Astrocyte (in vitro differentiated cells and primary cell): Measurements from ENCODE around the gene ST8SIA6. TPM values are rescaled to one million over a fixed set of nuclear protein-coding genes. Genes with fewer than 3 reads are reported as not detected.

ENCODE experiments used
- DNase-seq: peaks from one replicate; pipeline ENCODE4 v3.0.0-alpha.2; 2010; ENCODE audit warnings: low read depth
- FAIRE-seq: peaks from 2 replicates; lab custom pipeline; 2011; peaks lifted over from hg19 to GRCh38; lab: Jason Lieb, UNC
- H2AFZ ChIP-seq: 2 replicates; pipeline ENCODE4 v1.6.0; 2012; ENCODE audit warnings: low read depth, low read length, inconsistent platforms
- H3K27ac ChIP-seq: 2 replicates; pipeline ENCODE4 v1.5.1; 2011; ENCODE audit warnings: low read depth, low read length, inconsistent platforms
- H3K27me3 ChIP-seq: 2 replicates; pipeline ENCODE4 v1.6.0; 2011; ENCODE audit warnings: low read length, inconsistent platforms; ENCODE audit not compliant: insufficient read depth
- H3K36me3 ChIP-seq: 2 replicates; pipeline ENCODE4 v1.5.1; 2011; ENCODE audit warnings: low read length, inconsistent platforms; ENCODE audit not compliant: insufficient read depth
- H3K4me1 ChIP-seq: 2 replicates; pipeline ENCODE4 v1.5.1; 2011; ENCODE audit warnings: low read length, inconsistent platforms; ENCODE audit not compliant: insufficient read depth
- H3K4me2 ChIP-seq: 2 replicates; pipeline ENCODE4 v1.6.0; 2012; ENCODE audit warnings: low read length, inconsistent platforms
- H3K4me3 ChIP-seq: 2 replicates; pipeline ENCODE4 v1.5.1; 2011; ENCODE audit warnings: low read depth, mild to moderate bottlenecking, low read length, inconsistent platforms; ENCODE audit not compliant: insufficient read depth
- H3K79me2 ChIP-seq: 2 replicates; pipeline ENCODE4 v1.6.0; 2012; ENCODE audit warnings: mild to moderate bottlenecking, low read length, inconsistent platforms; ENCODE audit not compliant: insufficient read depth
- H3K9ac ChIP-seq: 2 replicates; pipeline ENCODE4 v1.6.0; 2012; ENCODE audit warnings: mild to moderate bottlenecking, low read length, inconsistent platforms
- H3K9me3 ChIP-seq: 2 replicates; pipeline ENCODE4 v1.5.1; 2012; ENCODE audit warnings: low read depth, mild to moderate bottlenecking, low read length, inconsistent platforms; ENCODE audit not compliant: insufficient read depth
- H4K20me1 ChIP-seq: 2 replicates; pipeline ENCODE4 v1.6.0; 2012; ENCODE audit warnings: low read length, inconsistent platforms; ENCODE audit not compliant: insufficient read depth
- H3K27ac Mint-ChIP-seq: one replicate; pipeline ENCODE4 v1.8.0; 2021; ENCODE audit warnings: mild to moderate bottlenecking, mixed read lengths; ENCODE audit not compliant: unreplicated experiment
- H3K27me3 Mint-ChIP-seq: one replicate; pipeline ENCODE4 v1.8.0; 2021; ENCODE audit warnings: low read depth, mixed read lengths; ENCODE audit not compliant: unreplicated experiment
- H3K36me3 Mint-ChIP-seq: one replicate; pipeline ENCODE4 v1.8.0; 2021; ENCODE audit warnings: low read depth, mixed read lengths; ENCODE audit not compliant: unreplicated experiment
- H3K4me1 Mint-ChIP-seq: one replicate; pipeline ENCODE4 v1.8.0; 2021; ENCODE audit warnings: low read depth, mixed read lengths; ENCODE audit not compliant: unreplicated experiment
- H3K4me3 Mint-ChIP-seq: one replicate; pipeline ENCODE4 v1.8.0; 2021; ENCODE audit warnings: mild to moderate bottlenecking, moderate library complexity, mixed read lengths; ENCODE audit not compliant: unreplicated experiment
- H3K9me3 Mint-ChIP-seq: one replicate; pipeline ENCODE4 v1.8.0; 2021; ENCODE audit warnings: mild to moderate bottlenecking, mixed read lengths; ENCODE audit not compliant: unreplicated experiment
- EZH2 ChIP-seq: IDR thresholded peaks from 2 replicates; pipeline ENCODE4 v1.6.1; 2012; ENCODE audit warnings: mild to moderate bottlenecking, low read length, inconsistent platforms; ENCODE audit not compliant: insufficient read depth
- total RNA-seq: library from RNA; stranded (reverse); gene quantifications from 2 replicates; pipeline ENCODE4 v1.2.1, GENCODE V29; 2021
- TF ChIP-seq, protein P1 (sequence below): IDR thresholded peaks from 2 replicates; pipeline ENCODE4 v1.5.1; 2011; ENCODE audit warnings: low read depth, mild to moderate bottlenecking, inconsistent platforms, low read length, moderate library complexity; ENCODE audit not compliant: insufficient read depth

The ST8SIA6 gene
- total RNA-seq, 1 donor from 2014 or later = not detected

DNA sequence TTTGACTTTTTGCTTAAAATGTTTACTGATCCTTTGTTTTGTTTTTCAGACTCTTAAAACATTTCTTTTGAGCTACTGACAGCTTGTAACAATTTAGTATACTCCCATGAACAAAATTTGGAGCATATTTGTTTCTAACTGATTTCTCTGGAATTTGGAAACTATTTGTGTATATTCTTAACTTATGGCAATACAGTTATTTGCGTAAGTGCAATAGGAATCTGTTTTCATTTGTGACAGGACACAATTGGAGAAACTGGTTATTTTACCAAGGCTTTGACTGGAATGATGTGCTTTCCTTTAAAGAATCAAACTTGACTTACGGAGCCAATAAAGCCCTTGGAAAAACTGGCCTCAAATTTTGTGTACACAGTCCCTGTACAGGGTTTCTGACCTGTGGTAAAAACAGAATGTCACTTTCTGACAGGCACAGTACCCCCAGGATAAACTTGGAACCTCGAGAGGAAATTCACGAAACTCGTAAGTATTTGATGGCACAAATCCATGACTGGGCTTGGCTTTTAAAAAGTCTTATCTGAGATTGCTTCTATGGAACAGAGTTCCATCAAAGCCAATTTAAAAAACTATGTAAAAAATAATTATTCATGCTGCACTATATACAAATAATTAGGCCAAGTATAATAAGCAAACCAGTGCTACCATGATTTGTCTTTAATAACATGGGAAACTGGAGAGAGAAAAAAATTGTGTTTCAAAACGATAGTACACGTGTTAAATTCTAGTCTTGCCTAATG lies 70.4 kb downstream of the ST8SIA6 start:
- Mint-ChIP-seq H3K9me3 (no peaks in the 10 kb centered on the region), H3K27me3 (peaks cover 3% of the 10 kb centered on the region), H3K4me1 (no peaks in the 10 kb centered on the region), H3K27ac (no peak overlapping the region), H3K36me3 (no peaks in the 10 kb centered on the region), H3K4me3 (no peak overlapping the region)
- Histone ChIP-seq H3K27ac (no peak overlapping the region), H3K36me3 (no peaks in the 10 kb centered on the region), H4K20me1 (no peaks in the 10 kb centered on the region), H3K79me2 (no peaks in the 10 kb centered on the region), H3K27me3 (no peaks in the 10 kb centered on the region), H3K4me2 (no peak overlapping the region), H2AFZ (no peak overlapping the region), H3K4me1 (no peaks in the 10 kb centered on the region), H3K9me3 (no peaks in the 10 kb centered on the region), H3K9ac (no peak overlapping the region), H3K4me3 (no peak overlapping the region)
- FAIRE-seq (no peak), DNase-seq (no peak)
- no peak for TF ChIP-seq EZH2

DNA sequence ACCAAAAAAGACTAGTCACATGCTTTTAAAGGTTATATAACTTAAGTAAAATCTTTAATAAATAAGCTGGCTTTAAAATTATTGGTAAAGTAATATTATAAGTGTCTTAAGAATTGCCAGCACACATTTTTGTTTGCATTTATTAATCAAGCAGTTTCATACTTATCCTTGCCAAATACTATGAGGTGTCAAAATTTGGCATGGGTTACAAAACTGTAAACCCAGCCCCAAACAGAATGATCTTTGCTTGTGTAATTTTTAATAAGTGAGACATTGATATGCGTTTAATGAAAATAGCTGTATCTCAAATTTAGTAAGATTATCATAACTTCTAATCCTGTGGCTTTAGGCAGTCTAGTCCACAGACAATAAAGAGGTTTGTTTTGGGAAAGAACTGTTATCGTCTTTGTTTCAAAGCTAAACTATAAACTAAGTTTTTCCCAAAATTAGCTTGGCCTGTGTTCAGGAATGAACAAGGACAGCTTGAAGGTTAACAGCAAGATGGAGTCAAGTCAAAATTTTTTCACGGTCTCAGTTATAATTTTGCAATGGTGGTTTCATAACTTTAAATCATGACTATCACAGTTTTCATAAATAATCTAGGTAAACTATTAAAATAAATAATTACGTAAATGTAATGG lies 72.8 kb downstream of the ST8SIA6 start:
- FAIRE-seq = no peak
- no peaks in the 10 kb centered on the region for H3K36me3 Mint-ChIP-seq

DNA sequence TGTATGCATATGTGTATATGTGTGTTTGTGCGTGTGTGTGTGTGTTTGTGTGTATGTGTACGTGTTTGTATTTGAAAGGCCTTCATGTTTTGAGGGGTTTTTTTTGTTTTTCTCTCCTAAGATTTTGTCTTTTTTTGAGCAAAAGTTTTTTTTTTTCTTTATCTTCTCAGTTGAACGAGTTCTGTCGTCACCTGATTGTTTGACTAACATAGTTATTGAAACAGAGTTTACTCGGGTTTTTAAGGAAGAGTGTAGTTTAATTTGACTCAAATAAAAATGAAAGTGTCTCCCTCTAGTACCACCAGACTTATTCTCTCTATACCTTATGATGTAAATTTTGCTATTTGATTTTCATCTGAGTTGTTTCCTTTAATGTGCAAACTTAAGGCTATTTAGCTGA lies 73.5 kb downstream of the ST8SIA6 start:
- Mint-ChIP-seq H3K4me3 (no peak overlapping the region), H3K27ac (no peak overlapping the region)

More for the DNA sequence above, 72.8 kb downstream of the ST8SIA6 start:
- DNase-seq = no peak
- no peaks in the 10 kb centered on the region for H3K9me3 Mint-ChIP-seq
- H3K4me3 ChIP-seq = no peak overlapping the region
- no peak overlapping the region for H3K4me3 Mint-ChIP-seq
- H2AFZ ChIP-seq = no peak overlapping the region
- no peaks in the 10 kb centered on the region for H3K4me1 Mint-ChIP-seq
- TF ChIP-seq, protein P1, sequence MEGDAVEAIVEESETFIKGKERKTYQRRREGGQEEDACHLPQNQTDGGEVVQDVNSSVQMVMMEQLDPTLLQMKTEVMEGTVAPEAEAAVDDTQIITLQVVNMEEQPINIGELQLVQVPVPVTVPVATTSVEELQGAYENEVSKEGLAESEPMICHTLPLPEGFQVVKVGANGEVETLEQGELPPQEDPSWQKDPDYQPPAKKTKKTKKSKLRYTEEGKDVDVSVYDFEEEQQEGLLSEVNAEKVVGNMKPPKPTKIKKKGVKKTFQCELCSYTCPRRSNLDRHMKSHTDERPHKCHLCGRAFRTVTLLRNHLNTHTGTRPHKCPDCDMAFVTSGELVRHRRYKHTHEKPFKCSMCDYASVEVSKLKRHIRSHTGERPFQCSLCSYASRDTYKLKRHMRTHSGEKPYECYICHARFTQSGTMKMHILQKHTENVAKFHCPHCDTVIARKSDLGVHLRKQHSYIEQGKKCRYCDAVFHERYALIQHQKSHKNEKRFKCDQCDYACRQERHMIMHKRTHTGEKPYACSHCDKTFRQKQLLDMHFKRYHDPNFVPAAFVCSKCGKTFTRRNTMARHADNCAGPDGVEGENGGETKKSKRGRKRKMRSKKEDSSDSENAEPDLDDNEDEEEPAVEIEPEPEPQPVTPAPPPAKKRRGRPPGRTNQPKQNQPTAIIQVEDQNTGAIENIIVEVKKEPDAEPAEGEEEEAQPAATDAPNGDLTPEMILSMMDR = no peak
- TF ChIP-seq EZH2 = no peak
- no peak overlapping the region for H3K27ac ChIP-seq
- H3K4me1 ChIP-seq = no peaks in the 10 kb centered on the region
- H3K36me3 ChIP-seq = no peaks in the 10 kb centered on the region
- H3K27ac Mint-ChIP-seq = no peak overlapping the region
- H3K27me3 ChIP-seq = no peaks in the 10 kb centered on the region
- no peak overlapping the region for H3K9ac ChIP-seq
- no peaks in the 10 kb centered on the region for H4K20me1 ChIP-seq
- no peak overlapping the region for H3K4me2 ChIP-seq
- H3K9me3 ChIP-seq = no peaks in the 10 kb centered on the region
- H3K79me2 ChIP-seq = no peaks in the 10 kb centered on the region
- H3K27me3 Mint-ChIP-seq = peaks cover 3% of the 10 kb centered on the region

More for the DNA sequence above, 73.5 kb downstream of the ST8SIA6 start:
- no peak overlapping the region for H3K27ac ChIP-seq
- H3K36me3 ChIP-seq = no peaks in the 10 kb centered on the region
- H3K27me3 ChIP-seq = no peaks in the 10 kb centered on the region
- no peaks in the 10 kb centered on the region for H3K79me2 ChIP-seq
- no peaks in the 10 kb centered on the region for H4K20me1 ChIP-seq
- TF ChIP-seq, protein P1 = no peak
- no peak for TF ChIP-seq EZH2
- H3K4me1 ChIP-seq = no peaks in the 10 kb centered on the region
- H3K4me3 ChIP-seq = no peak overlapping the region
- no peaks in the 10 kb centered on the region for H3K9me3 Mint-ChIP-seq
- no peak overlapping the region for H3K9ac ChIP-seq
- H3K27me3 Mint-ChIP-seq = peaks cover 3% of the 10 kb centered on the region
- no peaks in the 10 kb centered on the region for H3K9me3 ChIP-seq
- no peaks in the 10 kb centered on the region for H3K36me3 Mint-ChIP-seq
- no peaks in the 10 kb centered on the region for H3K4me1 Mint-ChIP-seq
- FAIRE-seq = no peak
- H2AFZ ChIP-seq = no peak overlapping the region
- DNase-seq = no peak
- no peak overlapping the region for H3K4me2 ChIP-seq
